A549 (cell line): ENCODE data around the gene KLHL22. TPM values are rescaled to one million over a fixed set of nuclear protein-coding genes. Genes with fewer than 3 reads are reported as not detected.

Source experiments
- ATAC-seq, 2 experiments: fragments of 200-7000 bp in 1 of 2; fragments of >200 bp in 1 of 2; cut with Nextera tagmentation in 1 of 2; cut with Tn5 transposase in 1 of 2; 3 replicates each; pipeline versions ENCODE4 v1.8.0 to v1.9.1; 2018 to 2020; ENCODE audit warnings: mild to moderate bottlenecking in 1 of 2, moderate library complexity in 1 of 2
- CTCF ChIA-PET: fragments of 300-600 bp; sonication (Branson Sonifier 250); formaldehyde crosslinking; extraction: SDS; loops from one replicate; lab custom pipeline; 2021; ENCODE audit warnings: antibody characterized with exemption, inconsistent platforms; lab: Yijun Ruan, JAX
- POLR2A ChIA-PET: fragments of 350-600 bp; formaldehyde crosslinking; extraction: SDS; loops from one replicate; lab custom pipeline; 2021; ENCODE audit warnings: antibody characterized with exemption, inconsistent platforms; lab: Yijun Ruan, JAX
- DNase-seq, 2 experiments: peaks; one replicate each; pipeline versions ENCODE4 v3.0.0 to v3.0.0-alpha.2; 2011 to 2016; ENCODE audit warnings: low read depth in 1 of 2, low spot score in 1 of 2
- FAIRE-seq: peaks from 2 replicates; lab custom pipeline; 2011; peaks lifted over from hg19 to GRCh38; lab: Jason Lieb, UNC
- H3K27ac ChIP-seq, 2 experiments: fragments of >200 bp; sonication (Bioruptor Twin); formaldehyde crosslinking; 3 replicates each; pipeline ENCODE4 v1.5.1; 2016 to 2017
- H3K4me1 ChIP-seq: fragments of >200 bp; sonication (Bioruptor Twin); formaldehyde crosslinking; 3 replicates; pipeline ENCODE4 v1.6.1; 2016
- H3K4me2 ChIP-seq: fragments of >200 bp; sonication (Bioruptor Twin); formaldehyde crosslinking; 3 replicates; pipeline ENCODE4 v1.6.1; 2016
- H3K4me3 ChIP-seq: fragments of >200 bp; sonication (Bioruptor Twin); formaldehyde crosslinking; 3 replicates; pipeline ENCODE4 v1.5.1; 2016
- H3K9me3 ChIP-seq: fragments of >200 bp; sonication (Bioruptor Twin); formaldehyde crosslinking; 3 replicates; pipeline ENCODE4 v1.6.1; 2016
- ATOH8 ChIP-seq: fragments of 250-450 bp; sonication (Bioruptor Pico); IDR thresholded peaks from 2 replicates; pipeline ENCODE4 v1.5.0; 2020; ENCODE audit warnings: low read depth, mild to moderate bottlenecking, moderate library complexity
- CBX8 ChIP-seq: fragments of 200-600 bp; sonication (generic); IDR thresholded peaks from 2 replicates; pipeline ENCODE4 v1.6.1; 2016
- CEBPB ChIP-seq, 2 experiments: fragments of >200 bp in 1 of 2; sonication (Bioruptor Twin) in 1 of 2; formaldehyde crosslinking in 1 of 2; IDR thresholded peaks; 2 replicates each; pipeline ENCODE4 v1.6.1; 2012 to 2016
- FOSB ChIP-seq: fragments of 250-450 bp; sonication (Bioruptor Pico); IDR thresholded peaks from 2 replicates; pipeline ENCODE4 v1.5.0; 2020; ENCODE audit warnings: mild to moderate bottlenecking, moderate library complexity
- FOSL2 ChIP-seq, 2 experiments: fragments of 450-650 bp in 1 of 2; fragments of >200 bp in 1 of 2; sonication (Bioruptor Twin) in 1 of 2; formaldehyde crosslinking; IDR thresholded peaks; 2 replicates each; pipeline versions ENCODE4 v1.5.0 to v1.6.1; 2016 to 2020; ENCODE audit warnings: mild to moderate bottlenecking in 1 of 2, moderate library complexity in 1 of 2
- FOXS1 ChIP-seq: fragments of 250-450 bp; sonication (Bioruptor Pico); IDR thresholded peaks from 2 replicates; pipeline ENCODE4 v1.5.0; 2020; ENCODE audit warnings: mild to moderate bottlenecking, moderate library complexity
- GATA3 ChIP-seq: IDR thresholded peaks from 2 replicates; pipeline ENCODE4 v1.6.1; 2012; ENCODE audit warnings: borderline replicate concordance
- HDAC2 ChIP-seq: fragments of 200-600 bp; sonication (generic); IDR thresholded peaks from 2 replicates; pipeline ENCODE4 v1.6.1; 2016
- HOXB5 ChIP-seq: fragments of 250-450 bp; sonication (Bioruptor Pico); IDR thresholded peaks from 2 replicates; pipeline ENCODE4 v1.5.0; 2020; ENCODE audit warnings: mild to moderate bottlenecking, moderate library complexity
- JUN ChIP-seq, 2 experiments: fragments of >200 bp; sonication (Bioruptor Twin); formaldehyde crosslinking; IDR thresholded peaks; 2 replicates in 1 of 2; 3 replicates in 1 of 2; pipeline ENCODE4 v1.6.1; 2016 to 2017
- KDM5A ChIP-seq: fragments of 200-600 bp; sonication (generic); IDR thresholded peaks from 2 replicates; pipeline ENCODE4 v1.6.1; 2016; ENCODE audit warnings: antibody characterized with exemption, mild to moderate bottlenecking
- MAFK ChIP-seq: fragments of 450-650 bp; IDR thresholded peaks from 2 replicates; pipeline ENCODE4 v1.6.1; 2014; ENCODE audit not compliant: partially characterized antibody
- MYC ChIP-seq: IDR thresholded peaks from 2 replicates; pipeline ENCODE4 v1.6.1; 2012; ENCODE audit warnings: mild to moderate bottlenecking, inconsistent platforms, low read length, improper control_type of control experiment, borderline replicate concordance
- NFE2L2 ChIP-seq: fragments of 150-350 bp; conservative IDR thresholded peaks from 2 replicates; pipeline ENCODE4 v1.6.1; 2014; ENCODE audit warnings: low read length
- NPAS2 ChIP-seq: fragments of 250-450 bp; sonication (Bioruptor Pico); IDR thresholded peaks from 2 replicates; pipeline ENCODE4 v1.8.0; 2022; ENCODE audit warnings: mild to moderate bottlenecking, moderate library complexity, borderline replicate concordance
- NR3C1 ChIP-seq: fragments of >200 bp; sonication (Bioruptor Twin); formaldehyde crosslinking; IDR thresholded peaks from 3 replicates; pipeline ENCODE4 v1.6.1; 2017
- POLR2A ChIP-seq: IDR thresholded peaks from 2 replicates; pipeline ENCODE4 v1.6.1; 2012; ENCODE audit warnings: mild to moderate bottlenecking, low read length
- POLR2AphosphoS2 ChIP-seq: conservative IDR thresholded peaks from 2 replicates; pipeline ENCODE4 v1.6.1; 2012; ENCODE audit warnings: low read length, improper control_type of control experiment, inconsistent platforms
- RAD21 ChIP-seq, 2 experiments: fragments of >200 bp in 1 of 2; sonication (Bioruptor Twin) in 1 of 2; formaldehyde crosslinking in 1 of 2; IDR thresholded peaks in 1 of 2; conservative IDR thresholded peaks in 1 of 2; 2 replicates in 1 of 2; 3 replicates in 1 of 2; pipeline ENCODE4 v1.6.1; 2012 to 2018; ENCODE audit warnings: inconsistent platforms in 1 of 2
- RCOR1 ChIP-seq: fragments of 150-350 bp; IDR thresholded peaks from 2 replicates; pipeline ENCODE4 v1.6.1; 2014; ENCODE audit warnings: antibody characterized with exemption, low read length, low read depth
- RNF2 ChIP-seq: fragments of 200-600 bp; sonication (generic); IDR thresholded peaks from 2 replicates; pipeline ENCODE4 v1.6.1; 2016; ENCODE audit warnings: low read depth, mild to moderate bottlenecking, antibody characterized with exemption, moderate library complexity, borderline replicate concordance
- USF2 ChIP-seq: fragments of 450-650 bp; IDR thresholded peaks from 2 replicates; pipeline ENCODE4 v1.6.1; 2014; ENCODE audit warnings: antibody characterized with exemption
- ZNF302 ChIP-seq: fragments of 250-450 bp; sonication (Bioruptor Pico); IDR thresholded peaks from 2 replicates; pipeline ENCODE4 v1.9.0; 2021; ENCODE audit warnings: inconsistent platforms, mild to moderate bottlenecking, moderate library complexity
- ZSCAN20 ChIP-seq: fragments of 250-450 bp; sonication (Bioruptor Pico); IDR thresholded peaks from 2 replicates; pipeline ENCODE4 v1.8.0; 2022; ENCODE audit warnings: mild to moderate bottlenecking, moderate library complexity
- WGBS: methylation state at CpG from one replicate; pipeline ENCODE4 v1.1.6; 2017; ENCODE audit errors: missing lambda C conversion rate; 5-methylcytosine and 5-hydroxymethylcytosine counted together
- polyA plus RNA-seq, 4 experiments: library from polyadenylated mRNA; depleted of rRNA in 3 of 4; stranded (reverse); fragments of >200 nt; fragmentation: RNase III in 1 of 4; extraction: RNeasy Plus Mini Kit Qiagen cat#74134 plus additional on column Dnase treatment in 1 of 4; gene quantifications; 2 replicates in 3 of 4; 3 replicates in 1 of 4; pipeline ENCODE4 v1.2.3, GENCODE V29; 2011 to 2017
- TF ChIP-seq, protein P1 (sequence below): fragments of 150-350 bp; IDR thresholded peaks from 2 replicates; pipeline ENCODE4 v1.6.1; 2014; ENCODE audit warnings: low read depth, mild to moderate bottlenecking, low read length
- TF ChIP-seq, protein P2 (sequence below): IDR thresholded peaks from 2 replicates; pipeline ENCODE4 v1.6.1; 2012; ENCODE audit warnings: low read depth, borderline replicate concordance
- TF ChIP-seq, protein P3 (sequence below): fragments of >200 bp; sonication (Bioruptor Twin); formaldehyde crosslinking; IDR thresholded peaks from 3 replicates; pipeline ENCODE4 v1.6.1; 2016
- TF ChIP-seq, protein P4 (sequence below): fragments of >200 bp; sonication (Bioruptor Twin); formaldehyde crosslinking; IDR thresholded peaks from 2 replicates; pipeline ENCODE4 v1.6.1; 2016

Gene KLHL22
- polyA plus RNA-seq, 2 of the 4 experiments (the other 2 are of a cell fraction) = 11.7 TPM

DNA sequence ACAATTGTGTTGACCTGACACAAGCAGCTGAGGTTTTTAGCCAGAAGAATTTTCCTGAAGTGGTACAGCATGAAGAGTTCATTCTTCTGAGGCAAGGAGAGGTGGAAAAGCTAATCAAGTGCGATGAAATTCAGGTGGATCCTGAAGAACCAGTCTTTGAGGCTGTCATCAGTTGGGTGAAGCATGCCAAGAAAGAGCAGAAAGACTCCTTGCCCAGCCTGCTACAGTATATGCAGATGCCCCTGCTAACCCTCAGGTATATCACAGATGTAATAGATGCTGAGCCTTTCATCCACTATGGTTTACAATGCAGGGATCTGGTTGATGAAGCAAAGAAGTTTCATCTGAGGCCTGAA, 45.1 kb downstream of the KLHL22 start:
- Histone ChIP-seq H3K4me3 (no peak overlapping the region), H3K27ac (no peak overlapping the region), H3K9me3 (no peaks in the 10 kb centered on the region), H3K4me1 (no peaks in the 10 kb centered on the region), H3K4me2 (no peak overlapping the region)
- ChIA-PET POLR2A (no interaction called here), CTCF (no interaction called here)
- no peak for DNase-seq
- 93% methylated on average over 1 of the region's 1 CpG for WGBS
- no peak for FAIRE-seq
- no peak for TF ChIP-seq USF2
- TF ChIP-seq, protein P1, sequence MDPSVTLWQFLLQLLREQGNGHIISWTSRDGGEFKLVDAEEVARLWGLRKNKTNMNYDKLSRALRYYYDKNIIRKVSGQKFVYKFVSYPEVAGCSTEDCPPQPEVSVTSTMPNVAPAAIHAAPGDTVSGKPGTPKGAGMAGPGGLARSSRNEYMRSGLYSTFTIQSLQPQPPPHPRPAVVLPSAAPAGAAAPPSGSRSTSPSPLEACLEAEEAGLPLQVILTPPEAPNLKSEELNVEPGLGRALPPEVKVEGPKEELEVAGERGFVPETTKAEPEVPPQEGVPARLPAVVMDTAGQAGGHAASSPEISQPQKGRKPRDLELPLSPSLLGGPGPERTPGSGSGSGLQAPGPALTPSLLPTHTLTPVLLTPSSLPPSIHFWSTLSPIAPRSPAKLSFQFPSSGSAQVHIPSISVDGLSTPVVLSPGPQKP = no peak
- no peak for TF ChIP-seq HOXB5
- TF ChIP-seq NR3C1 = no peak
- no peak for TF ChIP-seq NFE2L2
- no peak for TF ChIP-seq HDAC2
- no peak for TF ChIP-seq MAFK
- TF ChIP-seq GATA3 = no peak
- TF ChIP-seq, protein P2, sequence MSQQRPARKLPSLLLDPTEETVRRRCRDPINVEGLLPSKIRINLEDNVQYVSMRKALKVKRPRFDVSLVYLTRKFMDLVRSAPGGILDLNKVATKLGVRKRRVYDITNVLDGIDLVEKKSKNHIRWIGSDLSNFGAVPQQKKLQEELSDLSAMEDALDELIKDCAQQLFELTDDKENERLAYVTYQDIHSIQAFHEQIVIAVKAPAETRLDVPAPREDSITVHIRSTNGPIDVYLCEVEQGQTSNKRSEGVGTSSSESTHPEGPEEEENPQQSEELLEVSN = no peak
- TF ChIP-seq POLR2A = no peak
- no peak for TF ChIP-seq CBX8
- TF ChIP-seq FOXS1 (CRISPR knock-in tag) = no peak
- ATAC-seq = no peak

- DNase-seq (no peak), FAIRE-seq (no peak), ATAC-seq (no peak)
- ChIA-PET CTCF (no interaction called here), POLR2A (no interaction called here)
- Histone ChIP-seq H3K9me3 (no peaks in the 10 kb centered on the region), H3K4me3 (no peak overlapping the region), H3K4me2 (no peak overlapping the region), H3K27ac (no peak overlapping the region), H3K4me1 (no peaks in the 10 kb centered on the region)
- no peak for TF ChIP-seq POLR2AphosphoS2
- TF ChIP-seq MYC = no peak
- TF ChIP-seq RCOR1 = no peak
- TF ChIP-seq, protein P3, sequence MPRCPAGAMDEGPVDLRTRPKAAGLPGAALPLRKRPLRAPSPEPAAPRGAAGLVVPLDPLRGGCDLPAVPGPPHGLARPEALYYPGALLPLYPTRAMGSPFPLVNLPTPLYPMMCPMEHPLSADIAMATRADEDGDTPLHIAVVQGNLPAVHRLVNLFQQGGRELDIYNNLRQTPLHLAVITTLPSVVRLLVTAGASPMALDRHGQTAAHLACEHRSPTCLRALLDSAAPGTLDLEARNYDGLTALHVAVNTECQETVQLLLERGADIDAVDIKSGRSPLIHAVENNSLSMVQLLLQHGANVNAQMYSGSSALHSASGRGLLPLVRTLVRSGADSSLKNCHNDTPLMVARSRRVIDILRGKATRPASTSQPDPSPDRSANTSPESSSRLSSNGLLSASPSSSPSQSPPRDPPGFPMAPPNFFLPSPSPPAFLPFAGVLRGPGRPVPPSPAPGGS = no peak
- no peak for TF ChIP-seq KDM5A
- 97% methylated on average over 19 of the region's 19 CpGs for WGBS
These were observed 45.6 kb downstream of the KLHL22 start for GRCh38 chr22:20449819-20450550.

DNA sequence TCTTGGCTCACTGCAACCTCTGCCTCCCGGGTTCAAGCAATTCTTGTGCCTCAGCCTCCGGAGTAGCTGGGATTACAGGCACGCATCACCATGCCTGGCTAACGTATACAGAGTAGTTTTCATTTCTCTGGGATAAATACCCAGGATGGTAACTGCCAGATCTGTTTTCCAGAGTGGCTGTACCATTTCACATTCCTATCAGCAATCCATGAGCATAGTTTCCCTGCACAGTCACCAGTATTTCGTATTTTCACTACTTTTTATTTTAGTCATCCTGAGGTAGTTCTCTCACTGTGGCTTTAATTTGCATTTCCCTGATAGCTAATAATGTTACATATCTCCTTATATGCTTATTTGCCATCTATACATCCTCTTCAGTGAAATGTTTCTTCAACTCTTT, 47.0 kb downstream of the KLHL22 start:
- Histone ChIP-seq H3K4me3 (no peak overlapping the region), H3K4me1 (no peaks in the 10 kb centered on the region), H3K27ac (no peak overlapping the region), H3K4me2 (no peak overlapping the region), H3K9me3 (no peaks in the 10 kb centered on the region)
- ATAC-seq (no peak), FAIRE-seq (no peak), DNase-seq (no peak)
- CTCF ChIA-PET = interaction anchor here (1.2 kb wide), 2 partner anchors 30 to 291 kb away, joined by 4 to 6 read pairs; no protein-coding TSS in a partner anchor
- POLR2A ChIA-PET = no interaction called here
- WGBS = 85% methylated on average over 5 of the region's 5 CpGs
- TF ChIP-seq NPAS2 (CRISPR knock-in tag) = no peak
- TF ChIP-seq FOSB (CRISPR knock-in tag) = no peak
- no peak for TF ChIP-seq FOSL2 (IDR thresholded peaks at IDR 0.05)
- no peak for TF ChIP-seq FOSL2 (CRISPR knock-in tag; IDR thresholded peaks at IDR 0.05)
- TF ChIP-seq, protein P4, sequence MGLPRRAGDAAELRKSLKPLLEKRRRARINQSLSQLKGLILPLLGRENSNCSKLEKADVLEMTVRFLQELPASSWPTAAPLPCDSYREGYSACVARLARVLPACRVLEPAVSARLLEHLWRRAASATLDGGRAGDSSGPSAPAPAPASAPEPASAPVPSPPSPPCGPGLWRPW = no peak
- no peak for TF ChIP-seq CEBPB (IDR thresholded peaks at IDR 0.05)
- TF ChIP-seq GATA3 = no peak
- TF ChIP-seq, protein P3 = no peak
- no peak for TF ChIP-seq JUN (IDR thresholded peaks at IDR 0.05)
- TF ChIP-seq RAD21 (conservative IDR thresholded peaks at IDR 0.05 in 1 of 2, IDR thresholded peaks at IDR 0.05 in 1 of 2) = no peak
- no peak for TF ChIP-seq HDAC2
- TF ChIP-seq ZNF302 (CRISPR knock-in tag) = no peak
- no peak for TF ChIP-seq ATOH8 (CRISPR knock-in tag)
- TF ChIP-seq RNF2 = no peak
- TF ChIP-seq ZSCAN20 (CRISPR knock-in tag) = no peak
